ENCODE results near the gene CACNG4.

Gene CACNG4

DNA sequence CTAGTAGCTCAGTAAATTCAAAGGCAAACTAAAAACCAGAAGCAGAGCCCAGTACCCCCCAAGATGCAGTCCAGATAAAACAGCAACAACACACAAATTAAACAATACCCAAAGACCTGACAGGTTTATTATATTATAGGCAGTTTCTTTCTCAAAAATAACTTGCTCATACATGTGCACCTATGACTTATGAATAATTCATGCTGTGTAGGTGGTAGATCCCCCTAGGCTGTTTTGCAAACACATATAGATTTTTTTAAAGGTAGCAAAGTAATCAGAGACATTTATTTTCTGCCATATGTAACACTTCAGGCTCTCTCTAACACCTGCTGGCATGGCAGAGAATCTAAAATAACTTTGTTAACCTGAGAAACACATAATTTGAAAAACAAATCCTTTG, 107.1 kb downstream of the CACNG4 start:
- DNase-seq, result no peak

DNA sequence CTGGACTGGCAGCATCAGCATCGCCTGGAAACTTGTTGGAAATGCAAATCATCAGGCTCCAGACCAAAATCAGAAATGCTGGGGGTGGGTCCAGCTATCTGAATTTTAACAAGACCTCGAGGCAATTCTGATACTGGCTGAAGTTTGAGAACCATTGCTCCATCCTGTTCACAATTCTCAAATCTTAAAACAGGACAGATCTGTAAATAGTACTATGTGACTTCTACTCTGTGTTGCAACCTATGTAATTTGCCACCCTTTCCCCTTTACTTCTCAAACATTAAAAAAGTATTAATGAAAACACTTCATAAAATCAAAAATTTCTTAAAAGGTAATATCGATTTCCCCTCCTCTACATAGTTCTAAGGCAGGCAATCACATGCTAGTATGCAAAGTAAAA, 108.4 kb downstream of the CACNG4 start:
- DNase-seq, result no peak

DNA sequence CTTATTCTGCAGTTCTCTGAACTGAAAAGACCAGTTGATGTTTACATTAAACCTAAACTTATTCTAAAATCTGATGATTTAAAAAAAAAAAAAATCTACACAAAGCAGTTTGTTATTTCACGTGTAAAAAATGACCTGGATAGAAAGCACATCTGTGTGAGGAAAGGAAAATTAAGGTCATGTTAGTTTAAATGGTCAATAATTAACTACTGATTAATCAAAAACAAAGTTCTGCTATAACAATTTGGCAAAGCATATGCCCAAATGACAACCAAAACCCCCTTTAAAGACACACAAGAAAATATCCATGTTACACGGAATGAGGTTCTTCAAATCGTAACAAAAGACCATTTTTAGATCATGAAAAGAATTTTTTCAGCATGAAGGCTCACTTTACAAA, 110.3 kb downstream of the CACNG4 start:
- no peak for DNase-seq

DNA sequence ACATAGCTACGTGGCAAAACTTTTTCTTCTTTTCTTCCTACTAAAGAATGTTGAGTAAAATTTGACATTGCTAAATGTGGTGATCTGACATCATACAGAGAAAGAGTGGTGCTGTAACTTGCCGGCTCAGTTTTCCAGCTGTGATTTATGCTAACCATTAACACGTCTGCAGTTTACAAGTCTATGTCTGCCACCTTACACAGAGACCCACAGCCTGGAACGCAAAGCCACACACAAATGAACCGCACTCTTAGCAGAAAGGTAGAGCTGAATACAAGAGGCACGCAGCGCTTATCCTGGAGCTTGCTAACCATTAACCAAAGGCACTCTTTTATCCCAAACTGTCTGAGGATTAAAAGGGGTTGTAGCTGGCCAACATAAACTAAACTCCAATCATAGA, 111.8 kb downstream of the CACNG4 start:
- no peak for DNase-seq

DNA sequence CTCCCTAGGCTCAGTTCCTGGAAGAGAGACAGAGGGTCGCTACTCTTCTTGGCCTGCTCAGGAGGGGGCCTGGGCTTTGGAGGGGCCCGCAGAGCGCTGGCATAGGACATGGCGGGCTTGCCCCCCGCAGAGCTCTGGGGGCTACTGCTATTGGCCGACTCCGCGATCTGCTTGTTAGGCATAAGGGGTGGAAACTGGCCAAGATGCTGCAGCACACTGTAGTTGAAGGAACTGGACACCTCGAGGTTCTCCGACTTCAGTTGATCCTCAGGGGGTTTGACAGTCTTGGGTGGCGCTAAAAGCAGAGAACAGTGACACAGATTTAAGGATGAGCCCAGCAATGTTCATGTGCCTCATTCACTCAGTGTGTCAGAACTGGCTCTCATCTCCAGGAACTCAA, 113.8 kb downstream of the CACNG4 start:
- no peak for DNase-seq

DNA sequence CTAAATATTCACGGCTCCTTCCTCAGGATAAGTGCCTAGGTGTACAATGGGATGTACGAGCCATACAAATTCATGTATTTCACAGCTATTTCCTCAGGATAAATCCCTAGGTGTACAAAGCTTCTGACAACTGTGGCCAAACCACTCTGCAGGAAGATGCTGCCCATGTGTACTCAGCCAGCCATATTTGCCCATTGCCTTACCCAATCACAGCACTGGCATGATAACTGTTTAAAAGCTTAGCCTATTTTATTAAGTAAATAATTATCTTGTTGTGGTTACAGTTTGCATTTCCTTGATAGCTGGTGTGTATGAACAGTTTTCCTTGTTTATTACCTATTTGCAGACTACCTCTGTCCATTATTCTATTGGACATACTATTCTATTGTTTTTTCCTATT, 115.0 kb downstream of the CACNG4 start:
- DNase-seq, result no peak

DNA sequence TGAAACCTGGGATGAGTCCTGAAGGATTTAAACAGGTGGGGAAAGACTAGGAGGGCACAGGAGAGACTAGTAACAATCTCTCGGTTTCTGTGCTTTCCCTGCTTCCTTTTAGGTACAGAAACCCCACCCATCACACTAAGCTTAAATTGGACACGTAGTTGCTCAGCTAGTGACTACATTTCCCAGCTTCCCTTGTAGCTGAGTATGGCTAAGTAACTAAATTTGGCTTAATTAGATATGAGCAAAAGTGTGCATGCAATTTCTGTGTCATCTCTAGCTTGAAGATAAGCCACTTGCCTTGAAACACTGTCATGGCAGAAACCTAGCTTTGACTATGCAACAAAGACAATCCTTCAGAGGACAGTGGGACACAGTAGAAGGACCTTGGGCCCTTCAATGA, 116.3 kb downstream of the CACNG4 start:
- DNase-seq, result no peak

DNA sequence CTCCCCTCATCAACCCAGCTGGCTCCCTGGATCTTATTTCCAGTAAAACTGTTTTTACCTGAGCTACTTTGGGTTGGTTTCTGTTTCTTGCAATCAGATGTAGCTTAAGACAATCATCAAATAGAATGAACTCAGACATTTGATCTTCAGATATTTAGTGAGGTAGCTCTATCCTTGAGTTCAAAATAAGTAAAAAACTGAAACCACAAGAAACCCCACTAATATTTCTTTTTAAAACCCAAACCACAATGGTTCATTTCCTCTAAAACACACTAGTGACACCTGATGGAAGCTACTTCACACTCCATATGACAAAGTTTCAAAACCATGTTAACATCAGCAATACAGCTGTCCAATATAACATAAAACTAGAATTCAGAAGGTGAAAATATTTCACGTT, 117.6 kb downstream of the CACNG4 start:
- DNase-seq, result no peak
